ENCODE data around the gene ZNHIT6.
"Not testable (repeated sequence)": the region's sequence is repeated elsewhere in the genome, so short reads cannot be mapped to it uniquely, and the experiment has no call there.

The ZNHIT6 gene

GRCh38 chr1:85665932-85666331 lies 42.3 kb downstream of the ZNHIT6 start:
- DNase-seq: no peak

- DNase-seq: no peak
Observed at GRCh38 chr1:85663382-85663781, 44.9 kb downstream of the ZNHIT6 start.

- DNase-seq: no peak
Observed at GRCh38 chr1:85661767-85662166, 46.5 kb downstream of the ZNHIT6 start.

GRCh38 chr1:85660541-85660940 lies 47.7 kb downstream of the ZNHIT6 start:
- DNase-seq: no peak

GRCh38 chr1:85659174-85659573 lies 49.1 kb downstream of the ZNHIT6 start:
- no peak for DNase-seq

GRCh38 chr1:85656948-85657347 lies 51.3 kb downstream of the ZNHIT6 start:
- DNase-seq: no peak

GRCh38 chr1:85656256-85656655 lies 52.0 kb downstream of the ZNHIT6 start:
- DNase-seq: no peak

GRCh38 chr1:85655315-85655714 lies 52.9 kb downstream of the ZNHIT6 start:
- no peak for DNase-seq

GRCh38 chr1:85654066-85654782 lies 54.0 kb downstream of the ZNHIT6 start:
- no peak for DNase-seq

- no peak for DNase-seq
Observed at GRCh38 chr1:85652327-85652726, 55.9 kb downstream of the ZNHIT6 start.

- DNase-seq: no peak
Observed at GRCh38 chr1:85650645-85651044, 57.6 kb downstream of the ZNHIT6 start.

- no peak for DNase-seq
Observed at GRCh38 chr1:85649591-85649990, 58.6 kb downstream of the ZNHIT6 start.

- DNase-seq: not testable (repeated sequence)
Observed at GRCh38 chr1:85641598-85642556, 66.4 kb downstream of the ZNHIT6 start.

GRCh38 chr1:85639920-85640319 lies 68.3 kb downstream of the ZNHIT6 start:
- not testable (repeated sequence) for DNase-seq

GRCh38 chr1:85638412-85638811 lies 69.8 kb downstream of the ZNHIT6 start:
- no peak for DNase-seq

- DNase-seq: no peak
Observed at GRCh38 chr1:85630493-85630892, 77.7 kb downstream of the ZNHIT6 start.

GRCh38 chr1:85629532-85629920 lies 78.7 kb downstream of the ZNHIT6 start:
- no peak for DNase-seq

GRCh38 chr1:85628791-85629531 lies 79.3 kb downstream of the ZNHIT6 start:
- no peak for DNase-seq

GRCh38 chr1:85626818-85627217 lies 81.4 kb downstream of the ZNHIT6 start:
- DNase-seq: no peak

- DNase-seq: no peak
Observed at GRCh38 chr1:85624361-85624760, 83.9 kb downstream of the ZNHIT6 start.

GRCh38 chr1:85623061-85623471 lies 85.2 kb downstream of the ZNHIT6 start:
- DNase-seq: no peak

GRCh38 chr1:85621430-85621829 lies 86.8 kb downstream of the ZNHIT6 start:
- DNase-seq: no peak

- DNase-seq: no peak
Observed at GRCh38 chr1:85617633-85618100, 90.6 kb downstream of the ZNHIT6 start.
